GM18870 (cell line): ENCODE measurements around the gene CYP11A1.

Experiments
- ATAC-seq: cut with Tn5 transposase; IDR thresholded peaks from one replicate; pipeline ENCODE4 v1.9.1; 2021; ENCODE audit warnings: moderate library complexity; ENCODE audit not compliant: unreplicated experiment

The CYP11A1 gene

DNA sequence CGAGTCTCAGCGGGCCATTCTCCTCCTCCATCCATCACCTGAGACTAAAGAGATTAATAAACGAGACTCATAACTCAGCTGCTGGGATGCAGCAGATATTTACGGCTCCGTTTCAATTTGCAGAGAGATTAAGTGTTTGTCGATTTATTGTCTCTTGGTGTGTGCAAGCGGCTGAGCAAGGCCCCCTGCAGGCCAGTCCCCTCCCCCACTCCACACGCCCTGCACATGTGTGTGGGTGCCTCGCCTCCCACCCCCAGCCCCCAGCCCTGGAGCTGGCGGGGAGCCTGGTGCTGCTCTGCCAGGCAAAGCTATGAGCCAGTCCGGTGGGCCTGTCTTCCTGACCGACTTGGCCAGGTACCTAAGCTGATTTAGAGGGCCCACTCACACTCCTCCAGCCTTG, 63.0 kb downstream of the CYP11A1 start:
- ATAC-seq: no peak

- no peak for ATAC-seq
These were observed 63.6 kb downstream of the CYP11A1 start for GRCh38 chr15:74303741-74304309.

DNA sequence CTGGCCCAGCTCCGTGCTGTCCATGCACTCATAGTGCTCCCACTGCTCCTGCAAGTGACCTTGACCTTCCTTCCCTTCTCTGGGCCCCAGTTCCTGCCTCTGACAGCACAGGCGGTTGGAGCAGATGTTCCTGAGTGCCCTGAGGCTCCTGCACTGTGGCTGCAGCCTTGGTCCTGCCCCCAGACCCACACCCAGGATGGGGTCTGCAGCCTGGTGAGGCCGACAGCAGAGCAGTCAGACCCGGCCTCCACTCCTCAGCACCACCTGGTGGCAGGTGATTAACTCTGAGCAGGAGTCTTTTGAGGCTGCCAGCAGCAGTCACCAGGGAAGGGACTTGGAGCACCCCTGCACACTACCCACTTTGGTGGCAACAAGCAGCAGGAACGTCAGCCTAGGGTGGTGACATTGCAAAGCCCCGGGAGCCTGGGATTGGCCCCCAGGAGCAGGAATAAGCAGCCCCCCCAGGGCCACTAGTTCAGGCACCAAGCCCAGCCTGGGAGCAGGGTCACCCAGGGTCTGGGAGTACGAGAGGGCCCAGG, 64.6 kb downstream of the CYP11A1 start:
- no peak for ATAC-seq

DNA sequence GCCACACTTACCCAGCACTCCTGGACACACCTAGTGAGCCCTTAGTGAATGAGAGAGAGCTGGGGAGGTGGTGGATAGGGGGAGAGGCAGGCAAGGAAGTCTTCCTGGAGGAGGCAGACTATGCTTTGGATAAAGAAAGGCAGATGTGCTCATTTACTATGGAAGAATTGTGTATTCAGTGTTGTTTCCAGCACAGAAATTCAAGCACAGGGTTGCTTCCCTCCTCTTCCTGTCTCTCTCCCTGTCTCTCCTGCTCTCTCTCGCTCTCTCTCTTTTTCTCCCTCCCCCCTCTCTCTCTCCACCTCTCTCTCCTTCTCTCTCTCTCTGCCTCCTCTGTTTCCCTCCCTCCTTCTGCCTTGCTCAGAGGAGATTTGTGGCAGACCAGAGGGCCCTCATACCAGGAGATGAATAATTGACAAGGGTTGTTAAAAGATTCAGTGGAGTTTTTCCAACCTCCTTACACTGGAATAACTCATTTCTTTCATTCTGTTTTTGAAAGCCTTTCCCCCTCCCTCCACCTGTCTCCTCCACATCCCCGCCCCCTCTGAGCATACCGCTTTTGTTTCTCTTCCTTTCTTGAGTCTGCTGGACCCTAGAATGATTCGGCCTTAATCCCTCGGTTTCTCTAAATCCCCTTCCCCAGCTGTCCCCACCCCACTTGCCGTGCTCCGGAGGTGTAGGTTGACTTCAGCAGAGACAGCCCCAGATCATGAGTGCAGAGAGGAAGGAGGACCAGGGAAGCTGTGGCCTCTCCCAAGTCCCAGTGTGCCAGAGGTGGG, 65.7 kb downstream of the CYP11A1 start:
- no peak for ATAC-seq

GRCh38 chr15:74300057-74300795, 67.2 kb downstream of the CYP11A1 start:
- ATAC-seq: no peak

GRCh38 chr15:74297887-74298286, 69.6 kb downstream of the CYP11A1 start:
- no peak for ATAC-seq

DNA sequence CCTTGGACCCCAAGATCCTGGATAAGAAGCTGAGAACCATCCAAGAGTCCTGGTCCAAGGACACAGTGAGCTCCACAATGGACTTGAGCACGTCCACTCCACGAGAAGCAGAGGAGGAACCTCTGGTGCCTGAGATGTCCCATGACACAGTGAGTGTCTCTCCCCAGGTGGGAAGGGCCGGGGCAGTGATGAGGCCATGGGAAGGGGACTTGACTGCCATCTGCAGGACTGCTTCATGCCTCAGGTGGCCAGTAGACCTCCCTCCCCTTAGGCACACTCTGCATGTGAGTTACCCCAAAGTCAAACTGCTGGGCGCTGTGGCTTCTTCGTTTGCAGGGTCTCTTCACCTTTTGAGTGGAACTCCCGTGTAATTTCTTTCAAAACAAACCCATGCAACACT, 71.6 kb downstream of the CYP11A1 start:
- no peak for ATAC-seq

- ATAC-seq: no peak
These were observed 73.4 kb downstream of the CYP11A1 start for GRCh38 chr15:74294010-74294409.

DNA sequence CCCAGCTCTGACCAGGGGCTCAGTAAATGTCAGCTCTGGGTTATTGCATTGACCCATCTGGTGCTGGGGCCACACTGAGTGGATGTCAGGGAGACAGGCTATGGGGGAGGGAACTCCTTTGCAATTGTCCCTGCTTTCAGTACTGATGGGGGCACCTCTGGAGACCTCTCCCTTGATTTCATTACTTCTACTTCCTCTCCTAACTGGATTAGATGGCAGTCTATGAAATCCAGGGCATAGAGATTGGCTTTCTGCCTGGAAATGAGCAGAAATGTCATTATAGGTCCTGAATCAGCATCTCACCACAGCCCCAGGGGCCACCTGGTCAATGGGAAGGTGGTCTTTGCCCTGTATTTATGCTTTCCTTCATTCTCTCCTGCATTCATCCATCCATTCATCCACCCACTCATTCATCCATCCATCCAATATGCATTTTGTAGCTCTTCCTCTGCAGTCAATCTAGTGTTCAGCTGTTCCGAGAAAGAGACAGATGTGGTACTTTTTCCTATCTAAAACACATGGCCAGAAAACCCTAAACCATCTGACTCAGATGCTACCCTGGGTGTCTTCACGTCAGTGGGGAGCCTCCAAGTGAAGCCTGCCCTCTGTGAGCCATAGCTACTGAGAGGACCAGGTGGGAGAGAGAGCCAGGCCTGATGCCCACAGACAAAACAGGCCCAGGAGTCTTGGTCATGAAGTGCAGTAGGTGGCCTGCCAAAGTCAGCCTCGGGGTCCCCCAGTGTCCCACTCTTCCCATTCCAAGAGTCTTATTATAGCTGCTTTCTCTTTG, 74.2 kb downstream of the CYP11A1 start:
- ATAC-seq: no peak

DNA sequence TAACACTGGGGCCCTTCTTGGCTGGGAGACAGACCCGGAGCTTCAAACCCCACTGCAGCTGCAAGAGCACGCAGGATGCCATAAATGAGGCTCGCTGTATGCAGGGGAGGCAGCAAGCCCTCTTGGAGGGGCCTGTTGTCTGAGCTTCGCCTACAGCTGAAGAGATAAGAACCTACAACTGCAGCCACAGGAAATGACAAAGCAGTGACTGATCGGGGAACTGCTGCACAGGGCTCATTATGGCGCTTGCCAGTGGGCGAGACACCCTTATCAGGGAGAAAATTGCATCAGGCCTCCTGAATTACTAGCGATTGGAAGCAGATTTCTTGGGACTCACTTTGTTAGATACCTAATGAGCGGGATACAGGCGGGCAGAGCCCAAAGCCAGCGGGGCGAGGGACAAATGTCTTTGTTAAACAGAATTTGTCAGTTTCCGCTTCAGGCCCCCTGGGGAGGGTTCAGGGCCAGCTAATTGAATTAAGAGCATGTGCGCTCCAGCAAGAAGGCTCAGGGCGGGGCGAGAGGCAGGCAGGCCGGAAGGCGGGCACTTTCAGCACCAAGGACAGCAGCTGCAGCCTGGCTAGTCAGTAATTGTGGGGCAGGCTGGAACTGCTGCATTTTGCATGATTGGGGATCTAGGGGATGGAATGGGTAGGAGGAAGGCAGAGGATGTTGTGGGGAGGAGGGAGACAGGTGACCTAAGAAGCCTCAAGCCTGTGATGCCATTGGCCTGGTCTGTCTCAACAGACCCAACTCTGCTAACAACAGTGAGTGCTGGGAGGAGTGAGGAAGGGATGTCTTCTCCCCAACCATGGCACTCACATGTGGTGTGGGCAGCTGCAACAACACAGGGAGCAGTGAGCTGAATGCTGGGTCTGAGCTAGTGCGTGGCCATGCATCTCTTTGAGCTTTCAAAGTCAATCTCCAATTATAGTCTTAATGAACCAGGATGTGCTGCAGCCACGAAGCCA, 76.1 kb downstream of the CYP11A1 start:
- ATAC-seq: no peak

- no peak for ATAC-seq
These were observed 76.8 kb downstream of the CYP11A1 start for GRCh38 chr15:74290645-74291044.

GRCh38 chr15:74289671-74290070, 77.8 kb downstream of the CYP11A1 start:
- no peak for ATAC-seq
